HL-60 (cell line): ENCODE measurements around the gene FYN.

Experiments used
- CTCF ChIP-seq: IDR thresholded peaks from one replicate; pipeline ENCODE4 v1.5.1; 2011; ENCODE audit warnings: low read length, control low read depth, inconsistent platforms; ENCODE audit not compliant: insufficient read depth
- POLR2AphosphoS5 ChIP-seq: IDR thresholded peaks from 2 replicates; pipeline ENCODE4 v1.6.1; 2012; ENCODE audit warnings: low read depth
- SPI1 ChIP-seq: IDR thresholded peaks from 2 replicates; pipeline ENCODE4 v1.6.1; 2012; ENCODE audit warnings: low read depth, mild to moderate bottlenecking, borderline replicate concordance

- no peak for TF ChIP-seq CTCF
- TF ChIP-seq SPI1: no peak
- no peak for TF ChIP-seq POLR2AphosphoS5
Measured at GRCh38 chr6:111824608-111825337, 48.5 kb downstream of the FYN start.
